T-helper 9 cell (primary cell): Measurements from ENCODE around the gene TAX1BP3.

Source experiments
- DNase-seq: peaks from one replicate; pipeline ENCODE4 v3.0.0-alpha.2; 2020

The TAX1BP3 gene

GRCh38 chr17:3688027-3688553 is 19.7 kb upstream of the TAX1BP3 start:
- DNase-seq = no peak

GRCh38 chr17:3685174-3685573 is 16.8 kb upstream of the TAX1BP3 start:
- DNase-seq = no peak

GRCh38 chr17:3683054-3683511 is 14.7 kb upstream of the TAX1BP3 start:
- peak; percentile 46 for DNase-seq

- no peak for DNase-seq
Observed at GRCh38 chr17:3682033-3682432, 13.7 kb upstream of the TAX1BP3 start.

- DNase-seq = no peak
Observed at GRCh38 chr17:3681565-3681964, 13.2 kb upstream of the TAX1BP3 start.

- DNase-seq = no peak
Observed at GRCh38 chr17:3681057-3681456, 12.7 kb upstream of the TAX1BP3 start.

- no peak for DNase-seq
Observed at GRCh38 chr17:3679531-3680126, 11.3 kb upstream of the TAX1BP3 start.

- DNase-seq = no peak
Observed at GRCh38 chr17:3678821-3679530, 10.6 kb upstream of the TAX1BP3 start.

GRCh38 chr17:3678095-3678820 is 9.9 kb upstream of the TAX1BP3 start:
- no peak for DNase-seq

- no peak for DNase-seq
Observed at GRCh38 chr17:3675886-3676285, 7.5 kb upstream of the TAX1BP3 start.

GRCh38 chr17:3672571-3672970 is 4.2 kb upstream of the TAX1BP3 start:
- no peak for DNase-seq

GRCh38 chr17:3669548-3669947 is 1.2 kb upstream of the TAX1BP3 start:
- no peak for DNase-seq

- DNase-seq = no peak
Observed at GRCh38 chr17:3669085-3669347, 638 bp upstream of the TAX1BP3 start.

- DNase-seq = no peak
Observed at GRCh38 chr17:3667366-3668278, 756 bp downstream of the TAX1BP3 start.

- no peak for DNase-seq
Observed at GRCh38 chr17:3666516-3666915, 1.9 kb downstream of the TAX1BP3 start.

- no peak for DNase-seq
Observed at GRCh38 chr17:3665834-3666233, 2.5 kb downstream of the TAX1BP3 start.

GRCh38 chr17:3663102-3664011 is 5.0 kb downstream of the TAX1BP3 start:
- no peak for DNase-seq

GRCh38 chr17:3660311-3660891 is 8.0 kb downstream of the TAX1BP3 start:
- no peak for DNase-seq

GRCh38 chr17:3659541-3660111 is 8.8 kb downstream of the TAX1BP3 start:
- no peak for DNase-seq

- DNase-seq = no peak
Observed at GRCh38 chr17:3658784-3659449, 9.5 kb downstream of the TAX1BP3 start.
